ENCODE measurements around the gene NUP85. TPM values are rescaled to one million over a fixed set of nuclear protein-coding genes. Genes with fewer than 3 reads are reported as not detected.

NUP85 gene
- total RNA-seq, 1 experiment from 2014 or later, result 141 TPM

GRCh38 chr17:75267411-75268232 is 62.1 kb downstream of the NUP85 start:
- Histone ChIP-seq H3K4me3 (ENCODE audit: low read depth in 2 of 2, low read length in 2 of 2) (no peak overlapping the region), H3K27me3 (ENCODE audit: control insufficient read depth, insufficient read depth, low read length) (no peaks in the 10 kb centered on the region), H3K36me3 (ENCODE audit: control insufficient read depth, insufficient read depth, low read length) (0 out of 2 replicates have a peak, but pooled peaks cover 7% of the 10 kb centered on the region), H3K4me1 (ENCODE audit: control insufficient read depth, insufficient read depth, low read length) (peaks cover 42% of the 10 kb centered on the region), H3K9me3 (ENCODE audit: control insufficient read depth, insufficient read depth, low read depth, low read length) (no peaks in the 10 kb centered on the region), H3K27ac (ENCODE audit: low read length) (peak overlapping the region; percentile 44; the same call in 1 of the 2 replicates)
- ATAC-seq (peak; percentile 26), DNase-seq (ENCODE audit: low read depth, low spot score) (no peak)
- CTCF ChIA-PET, result interaction anchor here (0.5 to 1.2 kb wide), 2 partner anchors 27 to 55 kb away, joined by 3 to 6 read pairs; no protein-coding TSS in a partner anchor
- POLR2A ChIA-PET, result no interaction called here
- intact Hi-C loops (cut with micrococcal nuclease; ENCODE audit: unreplicated experiment) (no loop called here), in situ Hi-C loops (cut with HindIII; ENCODE audit: low pct_unique_long_range_greater_than_20kb, low sequenced_read_pairs) (no loop called here)
- no peak for TF ChIP-seq TCF7L2 (IDR thresholded peaks at IDR 0.05; ENCODE audit: low read depth, low read length)
- no peak for TF ChIP-seq SIN3A (IDR thresholded peaks at IDR 0.05; ENCODE audit: borderline replicate concordance, insufficient read depth, low read depth, low read length)
- TF ChIP-seq REST (IDR thresholded peaks at IDR 0.05; ENCODE audit: insufficient read depth in 1 of 2, low read depth in 2 of 2, low read length in 1 of 2), result no peak
- TF ChIP-seq CTCF (IDR thresholded peaks at IDR 0.05), result no peak
- no peak; the same call in 1 of the 2 replicates for TF ChIP-seq POLR2AphosphoS5 (IDR thresholded peaks at IDR 0.05; ENCODE audit: low read depth, low read length)
- BruUV-seq (replicated peaks), result no TSS peak

GRCh38 chr17:75269844-75270217 is 64.4 kb downstream of the NUP85 start:
- POLR2A ChIA-PET, result interaction anchor here (0.7 to 1.9 kb wide), 2 partner anchors 19 to 156 kb away, joined by 4 to 9 read pairs; partner anchors contain the start of gene SLC25A19

More at GRCh38 chr17:75269844-75270217, 64.4 kb downstream of the NUP85 start:
- CTCF ChIA-PET, result interaction anchor here (0.6 to 2.3 kb wide), 4 partner anchors 15 to 148 kb away, joined by 3 to 11 read pairs (median 6); partner anchors contain the start of gene SLC25A19
- intact Hi-C loops (cut with micrococcal nuclease; ENCODE audit: unreplicated experiment) (no loop called here), in situ Hi-C loops (cut with HindIII; ENCODE audit: low pct_unique_long_range_greater_than_20kb, low sequenced_read_pairs) (no loop called here)
- DNase-seq (ENCODE audit: low read depth, low spot score) (no peak), ATAC-seq (no peak)
- Histone ChIP-seq H3K36me3 (ENCODE audit: control insufficient read depth, insufficient read depth, low read length) (no peaks in the 10 kb centered on the region), H3K27me3 (ENCODE audit: control insufficient read depth, insufficient read depth, low read length) (no peaks in the 10 kb centered on the region), H3K9me3 (ENCODE audit: control insufficient read depth, insufficient read depth, low read depth, low read length) (no peaks in the 10 kb centered on the region), H3K4me1 (ENCODE audit: control insufficient read depth, insufficient read depth, low read length) (peaks cover 41% of the 10 kb centered on the region), H3K4me3 (ENCODE audit: low read depth in 2 of 2, low read length in 2 of 2) (peak overlapping the region; percentile 81 to 93), H3K27ac (ENCODE audit: low read length) (peak overlapping the region; percentile 88)
- no TSS peak for BruUV-seq (replicated peaks)
- TF ChIP-seq POLR2AphosphoS5 (IDR thresholded peaks at IDR 0.05; ENCODE audit: low read depth, low read length), result no peak
